ENCODE measurements around the gene LY86.

DNA sequence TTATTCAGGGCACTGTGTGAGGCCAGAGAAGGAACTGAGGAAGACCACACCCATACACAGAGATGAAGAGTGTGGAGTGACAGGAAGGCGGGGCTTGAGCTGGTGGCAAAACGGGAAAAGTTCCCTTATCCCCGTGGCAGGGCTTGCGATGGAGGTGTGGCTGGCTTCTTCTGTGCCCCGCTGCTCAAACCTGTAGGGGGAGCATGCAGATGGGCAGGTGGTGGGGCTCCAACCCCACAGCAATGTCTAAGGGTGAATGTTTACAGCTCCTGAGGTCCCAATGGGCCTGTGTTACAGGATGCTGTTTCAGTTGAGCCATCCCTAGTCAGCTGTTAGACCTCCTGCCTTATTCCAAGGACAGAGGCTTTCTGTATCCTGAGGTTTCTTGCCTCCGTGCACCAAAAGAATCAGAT is 105.9 kb downstream of the LY86 start:
- TF ChIP-seq POLR2AphosphoS5 (IDR thresholded peaks at IDR 0.05; ENCODE audit: low read depth, low read length) = no peak
- no peak for TF ChIP-seq POLR2A (IDR thresholded peaks at IDR 0.05; ENCODE audit: low read depth, low read length)
- TF ChIP-seq TAF1 (IDR thresholded peaks at IDR 0.05; ENCODE audit: low read depth, low read length) = no peak
- TF ChIP-seq SPI1 (IDR thresholded peaks at IDR 0.05; ENCODE audit: low read depth, low read length) = no peak
- TF ChIP-seq PAX5 (IDR thresholded peaks at IDR 0.05; ENCODE audit: insufficient read depth, low read length, severe bottlenecking) = no peak
- TF ChIP-seq POU2F2 (IDR thresholded peaks at IDR 0.05; ENCODE audit: low read depth, low read length) = no peak
